ENCODE measurements around the gene CELSR3.

CELSR3 gene

GRCh38 chr3:48631516-48632448, 30.9 kb downstream of the CELSR3 start:
- FAIRE-seq: no peak

GRCh38 chr3:48630833-48631232, 31.9 kb downstream of the CELSR3 start:
- no peak for FAIRE-seq

GRCh38 chr3:48630407-48630806, 32.3 kb downstream of the CELSR3 start:
- no peak for FAIRE-seq

- FAIRE-seq: no peak
Observed at GRCh38 chr3:48629894-48630293, 32.8 kb downstream of the CELSR3 start.

- no peak for FAIRE-seq
Observed at GRCh38 chr3:48628277-48629017, 34.2 kb downstream of the CELSR3 start.

GRCh38 chr3:48625600-48625999, 37.1 kb downstream of the CELSR3 start:
- FAIRE-seq: no peak

- no peak for FAIRE-seq
Observed at GRCh38 chr3:48624767-48625166, 37.9 kb downstream of the CELSR3 start.

GRCh38 chr3:48623851-48624547, 38.7 kb downstream of the CELSR3 start:
- FAIRE-seq: no peak

- no peak for FAIRE-seq
Observed at GRCh38 chr3:48621461-48621869, 41.2 kb downstream of the CELSR3 start, which contains the start of gene TMEM89. TMEM89 (minus strand) TSS chr3:48621769; CDS start chr3:48621756, 13 bp downstream.

- FAIRE-seq: no peak
Observed at GRCh38 chr3:48619541-48620524, 42.9 kb downstream of the CELSR3 start.

GRCh38 chr3:48617559-48617958, 45.1 kb downstream of the CELSR3 start:
- no peak for FAIRE-seq

- no peak for FAIRE-seq
Observed at GRCh38 chr3:48614044-48614443, 48.6 kb downstream of the CELSR3 start.

GRCh38 chr3:48612309-48612708, 50.4 kb downstream of the CELSR3 start:
- FAIRE-seq: no peak

- FAIRE-seq: no peak
Observed at GRCh38 chr3:48609088-48610005, 53.3 kb downstream of the CELSR3 start, which contains the start of gene UQCRC1. UQCRC1 (minus strand) TSS chr3:48609646; CDS start chr3:48609620, 26 bp downstream.

GRCh38 chr3:48607519-48607918, 55.2 kb downstream of the CELSR3 start:
- FAIRE-seq: no peak

- no peak for FAIRE-seq
Observed at GRCh38 chr3:48601622-48601994, 61.1 kb downstream of the CELSR3 start.

GRCh38 chr3:48600711-48601621, 61.7 kb downstream of the CELSR3 start:
- FAIRE-seq: no peak

- FAIRE-seq: no peak
Observed at GRCh38 chr3:48599509-48600285, 63.0 kb downstream of the CELSR3 start.

- FAIRE-seq: no peak
Observed at GRCh38 chr3:48599077-48599501, 63.6 kb downstream of the CELSR3 start.

Data from TTC549 (cell line).